SK-N-SH (cell line): Measurements from ENCODE around the gene PLEKHM1.

Experiments
- CTCF ChIP-seq: fragments of 200-600 bp; sonication (generic); IDR thresholded peaks from 2 replicates; pipeline ENCODE4 v1.6.1; 2017; ENCODE audit warnings: antibody characterized with exemption, mild to moderate bottlenecking, moderate library complexity
- EZH2phosphoT487 ChIP-seq: fragments of 200-600 bp; sonication (generic); IDR thresholded peaks from 2 replicates; pipeline ENCODE4 v1.6.1; 2017; ENCODE audit warnings: low read depth, mixed run types, mild to moderate bottlenecking, antibody characterized with exemption, moderate library complexity, borderline replicate concordance
- FOXM1 ChIP-seq: IDR thresholded peaks from 2 replicates; pipeline ENCODE4 v1.4.0; 2012; ENCODE audit warnings: low read depth, mild to moderate bottlenecking
- MAX ChIP-seq: IDR thresholded peaks from 2 replicates; pipeline ENCODE4 v1.4.0; 2012; ENCODE audit warnings: low read depth
- POLR2AphosphoS5 ChIP-seq: IDR thresholded peaks from 2 replicates; pipeline ENCODE4 v1.6.1; 2012; ENCODE audit warnings: low read depth, low read length
- SMC3 ChIP-seq: IDR thresholded peaks from 2 replicates; pipeline ENCODE4 v1.6.1; 2012; ENCODE audit warnings: low read depth, low read length, improper control_type of control experiment
- TAF1 ChIP-seq: IDR thresholded peaks from 2 replicates; pipeline ENCODE4 v1.6.1; 2012; ENCODE audit warnings: low read depth, mild to moderate bottlenecking, low read length, moderate library complexity, borderline replicate concordance
- USF2 ChIP-seq: fragments of 150-350 bp; IDR thresholded peaks from 2 replicates; pipeline ENCODE4 v1.6.1; 2017; ENCODE audit warnings: antibody characterized with exemption, low read length, low read depth, borderline replicate concordance

- TF ChIP-seq SMC3 (no peak), CTCF (no peak), POLR2AphosphoS5 (no peak), TAF1 (no peak), USF2 (no peak), FOXM1 (no peak), EZH2phosphoT487 (no peak), MAX (no peak)
Measured at GRCh38 chr17:45440161-45440778, 50.3 kb downstream of the PLEKHM1 start.
